HG02885 (cell line): ENCODE results near the gene BASP1.
A peak's percentile ranks its signal among the peaks of the same experiment; 100 is the strongest.
"Not testable (repeated sequence)": the region's sequence is repeated elsewhere in the genome, so short reads cannot be mapped to it uniquely, and the experiment has no call there.

Source experiments
- ATAC-seq: cut with Tn5 transposase; IDR thresholded peaks from one replicate; pipeline ENCODE4 v1.9.1; 2021; ENCODE audit warnings: mild to moderate bottlenecking; ENCODE audit not compliant: unreplicated experiment, poor library complexity

Gene BASP1

GRCh38 chr5:17190799-17191391 lies 26.5 kb upstream of the BASP1 start:
- ATAC-seq: no peak

GRCh38 chr5:17191574-17191973 lies 25.9 kb upstream of the BASP1 start:
- not testable (repeated sequence) for ATAC-seq

DNA sequence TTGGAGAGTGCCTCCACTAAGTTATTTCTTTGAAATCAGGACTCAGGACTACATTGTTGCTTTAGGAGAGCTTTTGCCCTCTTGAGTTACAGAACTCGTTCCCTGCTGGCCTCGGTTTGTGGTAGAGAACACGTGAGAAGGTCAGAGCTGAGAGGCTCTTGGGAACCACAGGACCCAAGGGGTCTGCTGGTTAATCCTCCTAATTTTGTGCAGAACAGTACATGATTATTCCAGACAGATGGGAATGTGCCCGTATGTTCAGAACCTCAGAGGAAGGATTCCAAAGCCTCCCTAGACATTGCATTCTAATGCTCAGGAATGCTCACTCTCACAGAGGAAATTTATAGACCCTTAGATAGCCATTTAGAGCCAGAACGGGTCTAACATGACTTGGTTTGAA lies 25.2 kb upstream of the BASP1 start:
- ATAC-seq: no peak

DNA sequence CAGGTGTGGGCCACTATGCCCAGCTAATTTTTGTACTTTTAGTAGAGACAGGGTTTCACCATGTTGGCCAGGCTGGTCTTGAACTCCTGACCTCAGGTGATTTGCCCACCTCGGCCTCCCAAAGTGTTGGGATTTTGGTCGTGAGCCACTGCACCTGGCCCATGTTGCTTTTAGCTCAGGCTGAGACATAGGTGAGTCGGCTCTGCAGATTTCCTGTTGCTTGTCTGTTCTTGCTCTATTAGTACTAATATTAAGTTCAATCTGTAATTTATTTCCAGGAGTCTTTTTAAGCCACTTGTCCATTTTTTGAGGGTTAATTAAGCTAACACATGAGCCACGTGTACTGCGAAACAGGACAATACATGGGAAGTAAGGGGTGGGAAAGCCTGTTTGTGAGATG lies 21.4 kb upstream of the BASP1 start:
- no peak for ATAC-seq

GRCh38 chr5:17196697-17197096 lies 20.7 kb upstream of the BASP1 start:
- ATAC-seq: no peak

GRCh38 chr5:17203329-17204132 lies 13.9 kb upstream of the BASP1 start:
- peak; percentile 92 for ATAC-seq

- no peak for ATAC-seq
These were observed 13.3 kb upstream of the BASP1 start for GRCh38 chr5:17204133-17204489.

DNA sequence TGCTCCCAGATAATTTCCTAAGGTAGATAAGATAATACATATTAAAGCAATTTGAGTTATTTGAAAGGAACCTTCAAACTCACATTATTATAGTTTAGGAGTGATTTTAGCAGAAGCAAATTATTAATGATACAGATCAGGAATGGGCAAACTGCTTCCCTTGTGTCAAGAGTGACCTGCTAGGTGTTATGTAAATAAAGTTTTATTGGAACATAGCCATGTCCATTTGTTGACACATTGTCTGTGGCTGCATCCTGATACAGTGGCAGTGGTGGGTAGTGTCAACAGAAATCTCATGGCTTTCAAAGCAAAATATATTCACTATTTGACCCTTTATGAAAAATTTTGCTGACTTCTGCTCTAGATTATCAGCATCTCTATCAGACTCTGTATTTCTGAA lies 11.4 kb upstream of the BASP1 start:
- ATAC-seq: no peak

DNA sequence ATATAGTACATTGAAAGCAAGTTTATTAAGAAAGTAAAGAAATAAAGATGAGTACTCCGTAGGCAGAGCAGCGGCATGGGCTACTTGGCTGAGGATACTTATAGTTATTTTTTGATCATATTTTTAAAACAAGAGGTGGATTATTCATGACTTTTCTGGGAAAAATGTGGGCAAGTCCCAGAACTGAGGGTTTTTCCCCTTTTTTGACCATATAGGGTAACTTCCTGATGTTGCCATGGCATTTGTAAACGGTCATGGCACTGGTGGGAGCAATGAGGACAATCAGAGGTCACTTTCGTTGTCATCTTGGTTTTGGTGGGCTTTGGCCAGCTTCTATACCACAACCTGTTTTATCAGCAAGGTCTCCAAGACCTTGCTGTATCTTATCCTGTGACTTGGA lies 5.2 kb upstream of the BASP1 start:
- ATAC-seq: no peak

DNA sequence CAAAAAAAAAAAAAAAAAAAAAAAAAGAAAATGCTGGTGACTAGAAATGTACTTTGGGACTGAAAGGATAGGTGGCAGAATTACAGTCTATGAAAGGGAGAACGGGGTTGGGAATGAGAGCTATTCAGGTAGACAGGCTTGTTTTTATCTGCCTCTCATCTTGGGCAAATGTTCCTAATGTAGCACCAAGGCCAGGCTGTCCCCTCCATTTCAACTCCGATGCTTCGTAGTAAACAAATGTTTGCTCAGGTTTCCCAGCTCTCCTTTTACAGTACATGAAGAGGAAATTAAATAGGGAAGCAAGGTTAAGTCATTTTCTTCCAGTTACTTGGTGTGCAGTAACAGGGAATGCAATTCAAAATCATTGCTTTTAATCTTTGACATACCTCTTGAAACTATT lies 4.4 kb upstream of the BASP1 start:
- no peak for ATAC-seq

DNA sequence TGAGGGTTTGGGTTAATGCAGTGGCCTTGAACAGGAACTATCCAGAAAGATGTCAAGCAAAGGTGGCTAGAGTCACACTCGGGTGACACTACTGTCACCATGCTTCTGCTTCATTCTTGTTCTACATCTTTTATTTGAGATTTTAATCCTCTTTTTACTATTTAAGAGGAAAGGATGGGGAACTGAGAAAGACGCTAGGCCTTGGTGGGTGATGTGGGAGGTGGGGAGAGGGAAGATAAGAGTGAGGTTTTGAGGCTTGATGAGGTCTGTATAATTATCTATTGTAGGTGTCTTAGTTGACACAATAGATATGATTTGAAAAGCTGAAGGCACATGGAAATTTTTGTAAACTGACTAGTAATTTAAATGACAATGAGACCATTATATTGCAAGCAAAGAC lies 3.5 kb upstream of the BASP1 start:
- ATAC-seq: no peak

- ATAC-seq: no peak
These were observed 2.5 kb upstream of the BASP1 start for GRCh38 chr5:17214893-17215292.

DNA sequence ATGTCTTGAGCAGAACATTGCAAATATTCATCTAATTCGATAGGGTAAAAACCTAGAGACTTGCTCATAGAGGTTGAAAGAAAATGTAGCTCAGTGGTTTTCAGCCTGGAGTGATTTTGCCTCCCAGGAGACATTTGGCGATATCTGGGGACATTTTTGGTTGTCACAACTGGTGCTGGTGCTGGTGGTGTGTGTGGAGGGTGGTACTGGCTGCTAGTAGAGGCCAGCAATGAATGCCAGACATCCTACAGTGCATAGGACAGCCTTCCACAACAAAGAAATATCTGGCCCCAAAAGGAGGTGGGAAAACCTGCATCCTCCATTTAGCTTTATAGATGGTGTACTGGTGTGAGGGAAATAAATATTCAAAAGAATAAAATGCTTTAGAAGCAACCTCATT lies 2.1 kb upstream of the BASP1 start:
- ATAC-seq: no peak

DNA sequence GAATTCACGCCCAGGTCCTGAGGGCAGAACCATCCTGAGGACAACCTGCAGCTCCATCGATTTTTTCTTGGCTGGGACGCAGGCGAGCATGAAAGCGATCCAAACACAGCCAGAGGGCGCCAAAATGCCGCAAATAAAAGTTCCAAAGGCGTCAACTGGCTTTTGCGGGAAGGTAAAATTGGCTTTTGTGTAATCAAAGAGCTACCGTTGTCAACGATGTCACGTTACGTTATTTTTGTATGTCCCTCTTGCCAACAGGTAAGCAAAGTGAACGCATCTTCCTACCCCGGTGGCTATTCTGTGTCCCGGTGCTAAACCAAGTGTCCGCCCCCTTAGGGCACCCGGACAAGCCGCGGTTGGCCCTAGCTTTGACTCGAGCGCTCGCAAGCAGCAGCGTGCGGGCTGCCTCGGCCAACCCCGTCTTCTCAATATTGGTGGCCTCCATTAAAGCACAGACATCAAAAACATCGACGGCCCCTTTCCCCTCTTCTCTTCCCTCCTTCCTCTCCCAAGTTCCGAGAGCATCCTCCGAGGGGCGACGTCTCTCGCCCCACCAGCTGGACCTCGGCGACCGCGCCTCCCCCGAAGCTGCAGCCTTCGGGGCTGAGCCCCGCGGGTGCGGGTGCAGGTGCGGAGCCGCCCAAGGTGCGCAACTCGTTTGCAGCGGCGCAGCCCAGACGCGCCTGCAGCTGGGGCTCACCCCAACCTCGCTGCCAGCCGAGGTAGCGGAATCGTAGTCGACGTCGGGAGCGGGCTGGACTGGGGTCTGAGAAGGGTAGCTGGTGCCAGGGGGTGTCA lies 1.1 kb upstream of the BASP1 start:
- peak; percentile 44 for ATAC-seq

GRCh38 chr5:17216974-17217492 lies 398 bp upstream of the BASP1 start:
- no peak for ATAC-seq

- peak; percentile 35 for ATAC-seq
These were observed 1.0 kb downstream of the BASP1 start for GRCh38 chr5:17218353-17219005.

DNA sequence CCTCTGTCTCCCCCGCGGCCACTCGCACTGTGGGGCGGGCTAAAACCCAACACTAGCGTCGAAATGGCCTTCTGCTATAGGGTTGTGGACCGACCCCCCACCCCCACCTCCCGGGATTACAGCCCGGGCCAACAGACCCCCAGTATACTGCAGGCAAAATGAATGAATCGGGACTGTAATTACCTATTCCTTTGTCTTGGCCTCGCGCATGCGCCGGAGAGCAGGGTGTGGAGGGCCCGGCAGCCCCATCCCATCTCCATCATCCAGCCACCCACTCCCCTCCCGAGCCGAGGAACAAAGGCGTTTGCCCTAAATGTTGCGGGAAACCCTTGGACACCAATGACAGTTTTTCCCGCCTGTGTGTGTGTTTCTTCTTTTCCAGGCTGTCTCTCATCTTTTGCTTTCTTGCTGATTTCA lies 1.6 kb downstream of the BASP1 start:
- ATAC-seq: peak; percentile 25

DNA sequence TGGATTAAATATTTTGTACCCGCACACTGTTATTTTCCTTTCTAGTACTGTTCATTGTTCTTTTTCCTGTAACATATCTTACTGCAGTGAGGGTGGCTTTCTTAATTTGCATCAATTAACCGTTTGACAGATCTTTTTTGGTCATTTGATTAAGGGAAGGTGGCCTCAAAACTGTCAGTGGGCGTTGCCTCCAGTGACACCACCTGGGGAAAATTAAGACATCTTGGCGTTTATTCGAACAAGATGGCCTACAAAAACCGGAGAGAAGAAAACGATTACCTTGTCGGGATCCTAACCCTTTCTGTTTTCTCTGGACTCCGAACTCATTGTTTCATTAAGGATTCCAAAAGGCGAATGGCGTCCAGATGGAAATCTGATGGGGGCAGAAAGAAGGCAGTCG lies 2.0 kb downstream of the BASP1 start:
- no peak for ATAC-seq

DNA sequence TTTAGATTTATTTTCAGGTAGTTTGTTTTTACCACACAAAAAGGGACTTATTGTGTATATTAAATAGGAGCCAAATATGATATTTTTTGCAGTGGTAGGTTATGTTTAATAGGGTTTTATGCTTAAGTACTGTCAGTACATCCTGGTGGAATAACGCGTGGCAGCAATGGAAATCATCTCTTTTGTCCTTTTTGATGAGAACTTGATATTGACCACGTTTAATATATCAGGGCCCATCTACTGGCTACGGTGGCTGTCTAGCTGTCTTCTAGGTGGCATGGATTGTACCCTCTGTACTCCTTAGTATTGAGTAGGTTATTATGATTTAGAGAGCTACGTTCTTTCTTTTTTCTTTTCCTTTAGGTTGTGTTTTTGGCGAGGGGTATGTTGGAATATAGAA lies 2.6 kb downstream of the BASP1 start:
- ATAC-seq: no peak

- ATAC-seq: no peak
These were observed 3.0 kb downstream of the BASP1 start for GRCh38 chr5:17220469-17220868.
